K562 (cell line): ENCODE results near the gene TBPL2. TPM values are rescaled to one million over a fixed set of nuclear protein-coding genes. Genes with fewer than 3 reads are reported as not detected.

ENCODE experiments used
- ATAC-seq: fragments of 200-7000 bp; cut with Tn5 transposase; 3 replicates; pipeline ENCODE4 v1.9.1; 2020; ENCODE audit warnings: moderate library complexity
- BruUV-seq: library from RNA; stranded (reverse); fragments of 400-500 nt; replicated peaks from 2 replicates; lab custom pipeline; 2021; lab: Mats Ljungman, UMichigan
- CTCF ChIA-PET: fragments of 300-600 bp; formaldehyde crosslinking; extraction: SDS; loops from one replicate; lab custom pipeline; 2021; ENCODE audit warnings: low intra/inter-chr PET ratio; lab: Yijun Ruan, JAX
- POLR2A ChIA-PET: fragments of 300-600, 350-650 bp; sonication (Branson Sonifier 250); formaldehyde crosslinking; extraction: SDS; loops from one replicate; lab custom pipeline; 2021; ENCODE audit warnings: antibody characterized with exemption, inconsistent platforms; lab: Yijun Ruan, JAX
- DNase-seq, 4 experiments: peaks; one replicate each; pipeline versions ENCODE4 v3.0.0 to v3.0.0-alpha.2; 2011 to 2018; ENCODE audit warnings: low spot score in 3 of 4, mixed read lengths in 3 of 4; ENCODE audit errors: extremely low read depth in 1 of 4
- FAIRE-seq: peaks from 2 replicates; lab custom pipeline; 2011; peaks lifted over from hg19 to GRCh38; lab: Jason Lieb, UNC
- H2AFZ ChIP-seq: 2 replicates; pipeline ENCODE4 v1.6.0; 2011; ENCODE audit warnings: low read depth, low read length, control low read depth, inconsistent platforms
- H3K27ac ChIP-seq: fragments of 200-600 bp; 3 replicates; pipeline ENCODE4 v1.8.0; 2011; ENCODE audit warnings: low read depth, mild to moderate bottlenecking, control low read depth, inconsistent platforms, low read length, moderate library complexity, mixed read lengths; ENCODE audit errors: extremely low read depth
- H3K27me3 ChIP-seq, 2 experiments: fragments of 300-600 bp in 1 of 2; 2 replicates in 1 of 2; 3 replicates in 1 of 2; pipeline versions ENCODE4 v1.6.0 to v1.8.0; 2011; ENCODE audit warnings: inconsistent platforms in 2 of 2, low read length in 2 of 2, mild to moderate bottlenecking in 1 of 2, mixed read lengths in 1 of 2, moderate library complexity in 1 of 2; ENCODE audit not compliant: control insufficient read depth in 2 of 2, insufficient read depth in 2 of 2
- H3K36me3 ChIP-seq: fragments of 300-600 bp; 3 replicates; pipeline ENCODE4 v1.8.0; 2011; ENCODE audit warnings: mild to moderate bottlenecking, low read length, inconsistent platforms; ENCODE audit not compliant: control insufficient read depth, insufficient read depth
- H3K4me1 ChIP-seq, 2 experiments: fragments of 200-600 bp in 1 of 2; replicated peaks in 1 of 2; 2 replicates in 1 of 2; 3 replicates in 1 of 2; pipeline versions ENCODE4 v1.5.1 to v1.8.0; 2011; ENCODE audit warnings: inconsistent platforms in 2 of 2, low read length in 2 of 2, mild to moderate bottlenecking in 1 of 2, mixed read lengths in 1 of 2, moderate library complexity in 1 of 2; ENCODE audit not compliant: control insufficient read depth in 2 of 2, insufficient read depth in 2 of 2
- H3K4me2 ChIP-seq: 2 replicates; pipeline ENCODE4 v1.6.1; 2011; ENCODE audit warnings: low read length, control low read depth, inconsistent platforms, mixed read lengths; ENCODE audit not compliant: insufficient read depth
- H3K4me3 ChIP-seq: fragments of 200-600 bp; sonication (generic), shearing (Covaris generic); 2 replicates; pipeline ENCODE4 v1.5.1; 2016; ENCODE audit warnings: control low read depth, inconsistent platforms
- H3K79me2 ChIP-seq: fragments of 200-600 bp; 3 replicates; pipeline ENCODE4 v1.8.0; 2011; ENCODE audit warnings: low read length, inconsistent platforms; ENCODE audit not compliant: control insufficient read depth, insufficient read depth
- H3K9ac ChIP-seq, 2 experiments: 2 replicates each; pipeline versions ENCODE4 v1.6.0 to v1.6.1; 2011; ENCODE audit warnings: low read depth in 2 of 2, low read length in 2 of 2, control low read depth in 1 of 2, inconsistent platforms in 1 of 2, mild to moderate bottlenecking in 1 of 2, mixed read lengths in 1 of 2; ENCODE audit not compliant: insufficient read depth in 1 of 2
- H3K9me1 ChIP-seq: one replicate; pipeline ENCODE4 v1.6.0; 2011; ENCODE audit warnings: inconsistent platforms, mild to moderate bottlenecking, low read length, moderate library complexity; ENCODE audit not compliant: control insufficient read depth, insufficient read depth
- H3K9me3 ChIP-seq: replicated peaks from 2 replicates; pipeline ENCODE4 v1.5.1; 2011; ENCODE audit warnings: low read depth, low read length, inconsistent platforms; ENCODE audit not compliant: control insufficient read depth, insufficient read depth
- H4K20me1 ChIP-seq: replicated peaks from 2 replicates; pipeline ENCODE4 v1.6.1; 2011; ENCODE audit warnings: low read length, inconsistent platforms, mixed read lengths; ENCODE audit not compliant: control insufficient read depth, insufficient read depth
- C11orf30 ChIP-seq: fragments of 450-650 bp; IDR thresholded peaks from 2 replicates; pipeline ENCODE4 v1.6.1; 2016; ENCODE audit warnings: low read depth, mild to moderate bottlenecking
- ELF4 ChIP-seq: fragments of 450-650 bp; formaldehyde crosslinking; IDR thresholded peaks from 2 replicates; pipeline ENCODE4 v1.4.0; 2022; ENCODE audit warnings: missing genetic modification characterization
- HDAC1 ChIP-seq, 2 experiments: fragments of 450-650 bp; IDR thresholded peaks; 2 replicates each; pipeline ENCODE4 v1.6.1; 2016 to 2017; ENCODE audit warnings: inconsistent platforms in 1 of 2, mild to moderate bottlenecking in 1 of 2, moderate library complexity in 1 of 2
- NR4A1 ChIP-seq, 2 experiments: fragments of 250-450 bp in 1 of 2; fragments of 450-650 bp in 1 of 2; sonication (Bioruptor Pico) in 1 of 2; IDR thresholded peaks; 2 replicates each; pipeline versions ENCODE4 v1.4.0 to v1.6.1; 2016 to 2020; ENCODE audit warnings: mild to moderate bottlenecking in 2 of 2, missing compliant biosample characterization in 1 of 2, missing genetic modification characterization in 1 of 2, moderate library complexity in 1 of 2
- SRSF7 ChIP-seq: fragments of 200-400 bp; formaldehyde crosslinking; optimal IDR thresholded peaks from 2 replicates; pipeline ENCODE3; 2017; ENCODE audit warnings: mild to moderate bottlenecking, low read depth, low read length
- ZNF316 ChIP-seq: fragments of 450-650 bp; IDR thresholded peaks from 2 replicates; pipeline ENCODE4 v1.6.1; 2016
- WGBS: fragments of 100-300 bp; shearing (Covaris generic); methylation state at CpG from one replicate; pipeline ENCODE4 v1.1.6; 2016; ENCODE audit warnings: low coverage, mixed read lengths; ENCODE audit not compliant: insufficient coverage; ENCODE audit errors: missing lambda C conversion rate; 5-methylcytosine and 5-hydroxymethylcytosine counted together
- in situ Hi-C: fragments of 300-500 bp; cut with MboI; formaldehyde crosslinking; loops from 4 replicates; pipeline ENCODE4 v1.15.0; 2018; ENCODE audit warnings: inconsistent platforms, mixed read lengths
- intact Hi-C: fragments of 100-400 bp; cut with micrococcal nuclease; formaldehyde crosslinking; loops from 2 replicates; pipeline ENCODE4 v1.14.2; 2022
- polyA plus RNA-seq, 8 experiments: library from polyadenylated mRNA; depleted of rRNA in 4 of 8; stranded (reverse) in 5 of 8; unstranded in 3 of 8; fragments of >200 nt; fragmentation: Nextera tagmentation in 2 of 8; fragmentation: Illumina TruSeq in 1 of 8; extraction: Ambion mirVana in 2 of 8; extraction: Trizol in 1 of 8; gene quantifications; 2 replicates each; pipeline versions ENCODE4 v1.2.1 to v1.2.3, GENCODE V29; 2011 to 2014; ENCODE audit warnings: inconsistent platforms in 1 of 8, missing spikeins in 1 of 8
- total RNA-seq, 7 experiments: library from RNA; depleted of rRNA in 6 of 7; stranded (reverse); fragments of >200 nt in 6 of 7; fragmentation: Illumina TruSeq in 2 of 7; extraction: Trizol in 2 of 7; gene quantifications; 2 replicates each; pipeline versions ENCODE4 v1.2.1 to v1.2.3, GENCODE V29; 2011 to 2021; ENCODE audit warnings: low replicate concordance in 1 of 7

TBPL2 gene
- total and polyA plus RNA-seq, 9 of the 15 experiments (the other 6 are each of a cell fraction or from before 2014, with no cell fraction given) = not detected

- Histone ChIP-seq H2AFZ (no peak overlapping the region), H3K36me3 (peaks cover 30% of the 10 kb centered on the region), H3K4me3 (no peak overlapping the region), H3K79me2 (no peaks in the 10 kb centered on the region), H3K9me3 (no peaks in the 10 kb centered on the region), H3K9ac (no peak overlapping the region), H4K20me1 (no peaks in the 10 kb centered on the region), H3K4me2 (no peak overlapping the region), H3K4me1 (peaks cover 18 to 25% of the 10 kb centered on the region in 2 experiments; a peak in 4 of 5 replicates), H3K27ac (no peak overlapping the region; the same call in 2 of the 3 replicates), H3K27me3 (no peaks in the 10 kb centered on the region), H3K9me1 (no peaks in the 10 kb centered on the region)
- no peak for FAIRE-seq
- intact Hi-C loops = loop anchor here (10.0 kb wide), 1 partner anchor 52 kb away; no protein-coding TSS in a partner anchor
- in situ Hi-C loops = no loop called here
- ATAC-seq = peak; percentile 37; the same call in 2 of the 3 replicates
- POLR2A ChIA-PET = interaction anchor here (0.7 to 1.5 kb wide), 2 partner anchors 10 to 11 kb away, joined by 5 to 9 read pairs; no protein-coding TSS in a partner anchor
- CTCF ChIA-PET = no interaction called here
- no TSS peak for BruUV-seq
- no CpG with 5 or more reads among the region's 1 CpG for WGBS
- TF ChIP-seq ELF4 = 0 out of 2 replicates have a peak, but pooled peaks have one; percentile 36
- peak; percentile 25; the same call in 1 of the 2 replicates for TF ChIP-seq C11orf30
- TF ChIP-seq HDAC1 (IDR thresholded peaks at IDR 0.05) = 0 out of 4 replicates have a peak, but pooled peaks of 1 of the 2 experiments have one; percentile 33
- TF ChIP-seq ZNF316 = peak; percentile 71
- TF ChIP-seq NR4A1 (CRISPR knock-in tag; IDR thresholded peaks at IDR 0.05) = no peak
- no peak for TF ChIP-seq NR4A1 (tag; IDR thresholded peaks at IDR 0.05)
- TF ChIP-seq SRSF7 = no peak
- DNase-seq = no peak
Observed at GRCh38 chr14:55372423-55372822, 68.0 kb downstream of the TBPL2 start.
